Gastrocnemius medialis (tissue), 4 donors: ENCODE measurements around the gene SLC10A3. TPM values are rescaled to one million over a fixed set of nuclear protein-coding genes. Genes with fewer than 3 reads are reported as not detected.
A peak's percentile ranks its signal among the peaks of the same experiment; 100 is the strongest.

Experiments
- ATAC-seq, 2 donors: fragments of 150-250 bp; one replicate each; pipeline ENCODE4 v1.9.1; 2016
- DNase-seq, 2 donors: peaks; one replicate each; pipeline ENCODE4 v3.0.0-alpha.2; 2019
- H3K27ac ChIP-seq, 4 donors: fragments of 200-600 bp; sonication (generic); 1 replicate in 1 of 4; 2 replicates in 3 of 4; pipeline ENCODE4 v1.5.1; 2016 to 2018; ENCODE audit warnings: mild to moderate bottlenecking in 2 of 4, moderate library complexity in 1 of 4
- H3K27me3 ChIP-seq, 3 donors: fragments of 200-600 bp; sonication (generic) in 2 of 3; 1 replicate in 1 of 3; 2 replicates in 2 of 3; pipeline versions ENCODE4 v1.5.1 to v1.6.0; 2016 to 2019; ENCODE audit warnings: mild to moderate bottlenecking in 1 of 3, moderate library complexity in 1 of 3
- H3K36me3 ChIP-seq, 2 donors: fragments of 200-600 bp; sonication (generic) in 1 of 2; one replicate each; pipeline ENCODE4 v1.5.1; 2017 to 2018
- H3K4me1 ChIP-seq, 2 donors: fragments of 200-600 bp; sonication (generic) in 1 of 2; one replicate each; pipeline ENCODE4 v1.5.1; 2016 to 2017; ENCODE audit warnings: mild to moderate bottlenecking in 2 of 2
- H3K4me3 ChIP-seq, 4 donors: fragments of 200-600 bp; sonication (generic) in 3 of 4; 1 replicate in 1 of 4; 2 replicates in 3 of 4; pipeline ENCODE4 v1.5.1; 2016 to 2019; ENCODE audit warnings: mild to moderate bottlenecking in 2 of 4
- H3K9me3 ChIP-seq, 3 donors: fragments of 200-600 bp; sonication (generic) in 2 of 3; 1 replicate in 1 of 3; 2 replicates in 2 of 3; pipeline ENCODE4 v1.5.1; 2016 to 2019
- POLR2A ChIP-seq, 2 donors: fragments of 450-650 bp; IDR thresholded peaks; one replicate each; pipeline ENCODE4 v1.6.1; 2017; ENCODE audit warnings: antibody characterized with exemption in 2 of 2, mild to moderate bottlenecking in 2 of 2, moderate library complexity in 2 of 2
- in situ Hi-C, 4 donors: fragments of 200-750 bp; cut with MboI; loops; one replicate each; pipeline versions ENCODE4 v1.15.0 to v1.8.0; 2017; ENCODE audit warnings: low sequenced_read_pairs in 4 of 4
- intact Hi-C: fragments of 100-400 bp; cut with DNase I; formaldehyde crosslinking; loops from one replicate; pipeline ENCODE4 v1.15.1; 2023; ENCODE audit warnings: low total_unique reads
- total RNA-seq, 4 donors: library from RNA; depleted of rRNA; stranded (reverse); fragments of >200 nt; gene quantifications; one replicate each; pipeline versions ENCODE4 v1.1.0 to v1.2.3, GENCODE V29; 2016
- TF ChIP-seq, protein P1 (sequence below), 5 experiments: fragments of 450-650 bp in 3 of 5; fragments of 200-600 bp in 2 of 5; sonication (generic) in 2 of 5; IDR thresholded peaks in 4 of 5; conservative IDR thresholded peaks in 1 of 5; 1 replicate in 4 of 5; 2 replicates in 1 of 5; pipeline ENCODE4 v1.5.1; 2016 to 2019; ENCODE audit warnings: antibody characterized with exemption in 5 of 5, mild to moderate bottlenecking in 3 of 5, moderate library complexity in 3 of 5

Gene SLC10A3
- total RNA-seq, 4 donors from 2014 or later: 11.8 to 33.3 (median 21.0) TPM

DNA sequence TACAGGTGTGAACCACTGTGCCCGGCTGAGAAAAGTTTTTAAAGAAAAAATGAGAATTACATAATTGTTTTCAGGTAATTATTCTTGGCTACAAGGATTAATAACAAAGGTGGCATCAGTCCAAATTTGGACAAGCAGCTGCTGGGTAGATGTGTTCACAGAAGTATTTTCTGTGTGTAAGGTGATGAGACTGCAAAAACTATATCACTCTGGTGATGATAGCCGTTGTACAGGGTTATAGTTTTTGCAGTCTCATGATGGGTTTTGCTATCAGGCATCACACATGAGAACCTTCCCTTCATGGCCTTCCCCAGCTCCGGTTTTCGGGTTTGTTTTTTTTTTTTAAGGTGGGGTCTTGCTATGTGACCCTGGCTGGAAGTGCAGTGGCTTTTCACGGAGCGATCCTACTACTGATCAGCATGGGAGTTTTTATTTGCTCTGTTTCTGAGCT, 5.1 kb upstream of the SLC10A3 start:
- no peaks in the 10 kb centered on the region for H3K36me3 ChIP-seq
- DNase-seq (no peak), ATAC-seq (no peak)
- H3K4me1 ChIP-seq: no peaks in the 10 kb centered on the region
- intact Hi-C loops: no loop called here
- H3K9me3 ChIP-seq: no peaks in the 10 kb centered on the region
- TF ChIP-seq POLR2A (IDR thresholded peaks at IDR 0.05): no peak
- TF ChIP-seq, protein P1, sequence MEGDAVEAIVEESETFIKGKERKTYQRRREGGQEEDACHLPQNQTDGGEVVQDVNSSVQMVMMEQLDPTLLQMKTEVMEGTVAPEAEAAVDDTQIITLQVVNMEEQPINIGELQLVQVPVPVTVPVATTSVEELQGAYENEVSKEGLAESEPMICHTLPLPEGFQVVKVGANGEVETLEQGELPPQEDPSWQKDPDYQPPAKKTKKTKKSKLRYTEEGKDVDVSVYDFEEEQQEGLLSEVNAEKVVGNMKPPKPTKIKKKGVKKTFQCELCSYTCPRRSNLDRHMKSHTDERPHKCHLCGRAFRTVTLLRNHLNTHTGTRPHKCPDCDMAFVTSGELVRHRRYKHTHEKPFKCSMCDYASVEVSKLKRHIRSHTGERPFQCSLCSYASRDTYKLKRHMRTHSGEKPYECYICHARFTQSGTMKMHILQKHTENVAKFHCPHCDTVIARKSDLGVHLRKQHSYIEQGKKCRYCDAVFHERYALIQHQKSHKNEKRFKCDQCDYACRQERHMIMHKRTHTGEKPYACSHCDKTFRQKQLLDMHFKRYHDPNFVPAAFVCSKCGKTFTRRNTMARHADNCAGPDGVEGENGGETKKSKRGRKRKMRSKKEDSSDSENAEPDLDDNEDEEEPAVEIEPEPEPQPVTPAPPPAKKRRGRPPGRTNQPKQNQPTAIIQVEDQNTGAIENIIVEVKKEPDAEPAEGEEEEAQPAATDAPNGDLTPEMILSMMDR (IDR thresholded peaks at IDR 0.05 in 4 of 5, conservative IDR thresholded peaks at IDR 0.05 in 1 of 5): no peak
- no peak overlapping the region for H3K4me3 ChIP-seq
- no peaks in the 10 kb centered on the region for H3K27me3 ChIP-seq
- in situ Hi-C loops: no loop called here
- H3K27ac ChIP-seq: no peak overlapping the region

DNA sequence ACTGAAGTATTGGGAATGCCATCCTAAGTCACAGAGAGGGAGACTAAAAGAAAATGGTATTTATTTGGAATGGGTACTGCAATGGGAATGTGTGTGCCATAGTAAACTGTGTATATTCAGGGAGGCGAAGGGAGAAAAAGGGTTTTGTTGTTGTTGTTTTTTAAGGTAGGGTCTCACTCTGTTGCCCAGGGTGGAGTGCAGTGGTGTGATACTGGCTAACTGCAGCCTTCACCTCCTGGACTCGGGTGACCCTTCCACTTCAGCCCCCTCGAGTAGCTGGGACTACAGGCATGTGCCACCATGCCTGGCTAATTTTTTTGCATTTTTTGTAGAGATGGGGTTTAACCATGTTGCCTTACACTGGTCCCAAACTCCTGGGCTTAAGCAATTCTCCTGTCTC, 4.3 kb upstream of the SLC10A3 start:
- TF ChIP-seq, protein P1 (IDR thresholded peaks at IDR 0.05 in 4 of 5, conservative IDR thresholded peaks at IDR 0.05 in 1 of 5): no peak
- TF ChIP-seq POLR2A (IDR thresholded peaks at IDR 0.05): no peak
- no peak for DNase-seq
- no peak overlapping the region for H3K27ac ChIP-seq
- no peak overlapping the region for H3K4me3 ChIP-seq
- no peaks in the 10 kb centered on the region for H3K27me3 ChIP-seq
- intact Hi-C loops (loop anchor here (5.0 kb wide), 1 partner anchor 38 kb away; no protein-coding TSS in a partner anchor), in situ Hi-C loops (no loop called here)
- no peaks in the 10 kb centered on the region for H3K4me1 ChIP-seq
- H3K9me3 ChIP-seq: no peaks in the 10 kb centered on the region
- no peak for ATAC-seq
- H3K36me3 ChIP-seq: no peaks in the 10 kb centered on the region

DNA sequence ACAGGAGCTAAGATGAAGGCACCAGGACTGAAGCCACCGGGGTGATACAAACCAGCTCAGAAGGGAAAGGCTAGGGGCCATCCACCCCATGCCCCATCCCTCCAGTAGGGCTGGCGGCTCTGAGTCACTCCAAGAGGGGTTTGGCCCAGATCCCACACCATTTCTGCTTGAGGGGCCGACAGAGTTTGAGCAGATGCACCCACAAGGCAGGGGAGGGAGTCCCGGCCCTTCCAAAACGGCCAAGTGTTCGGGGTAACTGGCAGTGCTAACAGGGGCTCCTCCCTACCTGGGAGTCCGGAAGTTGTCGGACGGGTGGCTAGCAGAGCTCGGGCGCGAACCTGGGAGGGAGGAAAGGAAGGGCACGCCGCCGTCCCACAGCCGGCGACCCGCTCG, 412 bp downstream of the SLC10A3 start:
- Histone ChIP-seq H3K4me3 (peak overlapping the region; percentile 60 to 70 (median 67)), H3K36me3 (no peaks in the 10 kb centered on the region), H3K9me3 (no peaks in the 10 kb centered on the region), H3K27ac (peak overlapping the region; percentile 89 to 95 (median 92)), H3K4me1 (peaks cover 7 to 19% of the 10 kb centered on the region in 2 donors), H3K27me3 (no peaks in the 10 kb centered on the region)
- in situ Hi-C loops: no loop called here
- TF ChIP-seq, protein P1 (IDR thresholded peaks at IDR 0.05 in 4 of 5, conservative IDR thresholded peaks at IDR 0.05 in 1 of 5): no peak
- no peak for TF ChIP-seq POLR2A (IDR thresholded peaks at IDR 0.05)
- DNase-seq: peak in 1 of 2 donors; percentile 18
- intact Hi-C loops: loop anchor here (1.0 to 5.0 kb wide), 3 partner anchors 26 to 53 kb away; partner anchors contain the start of genes FAM3A and GDI1
- ATAC-seq: peak; percentile 9 to 31

DNA sequence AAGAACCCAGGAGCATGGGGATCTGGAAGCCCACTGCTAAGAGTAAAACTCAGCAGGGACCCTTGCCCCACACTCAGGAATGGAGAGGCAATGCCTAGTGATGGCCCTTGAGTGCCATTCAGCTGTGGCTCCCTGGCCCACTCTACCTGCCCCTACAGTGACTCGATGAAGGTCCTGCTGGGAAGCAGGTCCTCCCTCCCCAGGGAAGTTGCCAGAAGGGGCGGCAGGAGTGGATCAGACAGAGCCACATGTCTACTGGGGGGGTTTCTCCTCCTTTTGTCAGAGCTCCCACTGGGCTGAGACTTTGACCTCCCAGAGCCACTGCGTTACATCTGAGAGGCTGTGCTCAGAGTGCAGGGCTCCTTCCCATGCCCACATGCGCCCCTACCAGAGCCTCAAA, 1.2 kb downstream of the SLC10A3 start:
- Histone ChIP-seq H3K4me1 (peaks cover 13 to 27% of the 10 kb centered on the region in 2 donors), H3K27ac (peak overlapping the region in 3 of 4 donors; percentile 89 to 95 (median 91)), H3K9me3 (no peaks in the 10 kb centered on the region), H3K36me3 (no peaks in the 10 kb centered on the region), H3K4me3 (peak overlapping the region in 2 of 4 donors; percentile 60 to 69), H3K27me3 (no peaks in the 10 kb centered on the region)
- no peak for TF ChIP-seq POLR2A (IDR thresholded peaks at IDR 0.05)
- TF ChIP-seq, protein P1 (IDR thresholded peaks at IDR 0.05 in 4 of 5, conservative IDR thresholded peaks at IDR 0.05 in 1 of 5): no peak
- in situ Hi-C loops (no loop called here), intact Hi-C loops (loop anchor here (5.0 kb wide), 2 partner anchors 77 to 92 kb away; partner anchors contain the start of genes RPL10 and TAFAZZIN)
- no peak for ATAC-seq
- no peak for DNase-seq
